GM19238 (cell line): ENCODE results near the gene C1QL4.
"Not testable (repeated sequence)": the region's sequence is repeated elsewhere in the genome, so short reads cannot be mapped to it uniquely, and the experiment has no call there.

ENCODE experiments used
- DNase-seq: peaks from one replicate; pipeline ENCODE4 v3.0.0; 2011; ENCODE audit warnings: low spot score; ENCODE audit not compliant: insufficient read length

C1QL4 gene

DNA sequence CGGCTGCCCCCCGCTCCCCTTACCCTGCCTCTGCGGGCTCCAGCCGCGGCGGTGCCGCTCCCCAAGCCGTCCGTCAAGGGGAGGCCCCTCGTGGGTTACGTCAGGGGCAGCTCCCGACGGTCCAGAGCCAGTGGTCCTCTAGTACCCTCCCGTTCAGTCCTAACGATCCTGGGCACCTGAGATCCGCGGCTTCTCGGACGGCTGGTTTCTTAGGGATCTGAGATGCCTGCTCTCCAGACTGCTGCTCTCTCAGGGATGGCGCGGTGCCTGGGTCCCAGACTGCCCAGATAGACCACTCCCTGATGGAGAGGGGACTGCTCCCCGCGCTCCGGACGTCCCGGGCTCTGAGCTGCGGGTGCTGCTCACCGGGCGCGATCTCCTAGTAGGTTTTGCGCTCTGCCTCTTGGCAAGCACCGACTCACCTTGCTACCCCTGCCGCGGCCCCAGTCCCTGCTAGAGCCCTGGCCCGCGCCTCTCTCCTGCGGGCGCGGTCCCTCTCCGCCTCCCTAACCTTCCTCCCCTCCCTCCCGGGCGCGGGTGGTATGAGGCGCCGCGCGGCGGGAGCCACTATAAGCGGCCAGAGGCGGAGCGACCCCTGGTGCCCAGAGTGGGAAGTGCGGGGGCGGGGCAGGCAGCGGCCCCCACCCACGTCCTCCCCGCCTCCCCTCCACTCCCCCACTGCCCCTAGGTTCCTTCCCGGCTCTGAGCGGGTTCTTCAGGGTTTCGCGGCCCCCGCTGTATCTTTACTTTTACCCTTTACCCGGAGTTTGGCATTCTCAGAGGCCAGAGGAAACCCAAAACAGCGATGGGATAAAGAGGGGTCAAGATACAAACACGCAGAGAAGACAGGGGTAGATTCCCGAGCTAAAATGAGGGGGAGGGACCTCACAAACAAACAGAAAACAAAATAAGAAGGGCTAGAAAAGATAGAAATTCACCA lies at the start of gene C1QL4:
C1QL4 (minus strand) TSS at position 544 of the 940 bp plus-strand sequence. CDS start 711 bp downstream, outside the sequence.
- peak; percentile 88 for DNase-seq

DNA sequence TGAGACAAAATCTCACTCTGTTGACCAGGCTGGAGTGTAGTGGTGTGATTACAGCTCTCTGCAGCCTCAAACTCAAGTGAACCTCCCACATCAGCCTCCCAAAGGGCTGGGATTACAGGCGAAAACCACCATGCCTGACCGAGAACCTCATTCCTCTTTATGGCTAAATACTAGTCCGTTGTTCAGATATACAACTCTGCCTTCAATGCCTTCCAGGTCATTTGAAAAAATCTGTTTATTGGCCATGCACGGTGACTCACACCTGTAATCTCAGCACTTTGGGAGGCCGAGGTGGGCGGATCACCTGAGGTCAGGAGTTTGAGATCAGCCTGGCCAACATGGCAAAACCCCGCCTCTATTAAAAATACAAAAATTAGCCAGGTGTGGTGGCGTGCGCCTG lies 43.2 kb upstream of the C1QL4 start:
- DNase-seq: not testable (repeated sequence)

DNA sequence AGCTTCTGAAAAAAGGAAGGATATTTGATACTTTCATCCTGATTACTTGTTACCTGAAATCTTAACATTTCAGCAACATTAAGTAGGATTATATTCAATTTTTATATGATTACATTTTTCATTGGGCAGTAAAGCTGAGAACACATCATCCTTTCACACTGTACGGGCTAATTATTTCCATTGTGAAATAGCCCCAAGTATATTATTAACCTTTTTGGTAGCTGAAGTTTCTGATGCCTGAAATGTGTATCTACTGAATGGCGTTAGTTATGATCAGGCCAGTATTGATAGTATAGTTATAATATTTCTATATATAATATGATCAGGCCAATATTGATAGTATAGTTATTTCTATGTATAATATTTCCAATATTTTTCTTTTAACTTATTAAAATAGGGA lies 40.4 kb upstream of the C1QL4 start:
- DNase-seq: no peak

DNA sequence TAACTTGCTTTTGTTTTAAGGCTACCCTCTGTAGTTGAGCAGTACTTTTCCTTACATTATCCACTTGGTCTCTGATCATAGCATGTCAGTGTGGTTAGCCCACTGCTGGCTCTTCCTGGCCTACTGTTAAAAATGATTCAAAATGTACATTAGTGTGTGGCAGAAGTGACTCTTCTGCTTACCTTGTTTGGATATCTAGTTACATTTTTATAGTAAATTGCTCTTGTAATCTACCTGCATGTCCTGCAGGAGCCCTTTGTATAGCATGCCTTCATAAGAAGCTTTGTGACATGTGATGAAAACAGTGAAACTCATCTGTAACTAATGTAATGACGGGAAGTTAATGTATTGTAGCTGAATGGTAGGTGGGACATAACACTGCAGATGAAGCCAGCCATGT lies 38.4 kb upstream of the C1QL4 start:
- no peak for DNase-seq

DNA sequence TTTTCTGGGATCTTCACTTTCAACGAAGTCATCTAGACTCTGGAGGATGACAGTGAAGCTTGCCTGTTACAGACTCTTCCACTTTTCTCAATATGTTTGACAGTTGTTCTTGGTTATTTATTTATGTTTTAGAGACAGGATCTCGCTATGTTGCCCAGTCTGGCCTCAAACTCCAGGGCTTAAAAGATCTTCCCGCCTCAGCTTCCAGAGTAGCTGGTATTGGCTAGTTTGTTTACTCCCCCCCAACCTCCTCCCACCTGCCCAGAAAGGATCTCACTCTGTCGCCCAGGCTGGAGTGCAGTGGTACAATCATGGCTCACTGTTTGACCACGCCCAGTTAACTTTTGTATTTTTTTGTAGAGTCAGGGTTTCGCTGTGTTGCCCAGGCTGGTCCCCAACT lies 33.6 kb upstream of the C1QL4 start:
- no peak for DNase-seq

DNA sequence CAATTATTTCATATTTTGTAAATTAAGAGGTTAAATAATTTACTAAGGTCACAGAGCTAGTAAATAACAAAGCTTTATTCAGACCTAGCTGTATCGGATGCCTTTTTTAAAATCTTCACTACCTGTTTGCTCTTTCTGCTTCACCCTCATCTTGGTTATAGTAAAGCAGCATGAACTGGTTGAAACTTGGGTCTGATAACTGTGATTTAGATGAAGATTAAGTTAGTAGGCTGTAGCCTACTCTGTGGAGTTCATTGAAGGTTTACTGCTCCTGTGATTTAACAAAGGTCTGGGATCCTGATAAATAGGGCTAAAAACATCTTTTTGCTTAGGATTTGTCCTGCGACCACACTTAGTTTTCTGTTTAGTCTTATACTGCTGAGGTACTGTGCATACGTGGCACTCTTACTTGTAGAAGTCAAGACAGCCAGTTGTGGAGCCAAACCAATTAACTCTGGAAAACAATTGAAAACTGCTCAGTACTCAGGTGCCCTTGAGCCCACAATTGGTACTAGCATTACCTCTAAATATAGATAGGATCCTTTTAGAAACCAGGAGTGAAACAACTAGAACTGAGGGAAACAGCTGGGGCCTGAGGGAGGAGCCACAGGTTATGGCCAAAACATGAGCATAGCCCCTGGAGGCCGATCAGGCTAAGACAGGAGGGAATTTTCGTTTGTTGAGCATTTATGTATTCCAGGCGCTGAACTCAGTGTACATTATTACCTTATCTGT lies 32.6 kb upstream of the C1QL4 start:
- peak; percentile 62 for DNase-seq

DNA sequence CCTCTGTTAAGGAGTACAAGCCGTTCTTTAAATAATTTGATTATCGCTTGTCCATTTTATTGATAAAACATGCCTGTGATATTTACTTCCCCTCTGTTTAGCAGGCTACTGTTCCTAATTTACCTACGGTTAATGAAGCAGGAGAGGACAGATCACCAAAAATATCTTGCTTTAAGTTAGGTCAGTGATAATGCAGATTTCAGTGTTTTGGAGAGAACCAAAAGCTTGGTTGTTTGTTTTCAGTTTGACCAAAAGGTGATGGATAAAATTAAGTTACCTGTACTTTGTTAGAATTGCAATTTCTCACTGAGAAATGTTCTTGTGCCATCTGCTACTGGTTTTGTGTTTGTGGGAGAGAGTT lies 31.2 kb upstream of the C1QL4 start:
- DNase-seq: no peak

DNA sequence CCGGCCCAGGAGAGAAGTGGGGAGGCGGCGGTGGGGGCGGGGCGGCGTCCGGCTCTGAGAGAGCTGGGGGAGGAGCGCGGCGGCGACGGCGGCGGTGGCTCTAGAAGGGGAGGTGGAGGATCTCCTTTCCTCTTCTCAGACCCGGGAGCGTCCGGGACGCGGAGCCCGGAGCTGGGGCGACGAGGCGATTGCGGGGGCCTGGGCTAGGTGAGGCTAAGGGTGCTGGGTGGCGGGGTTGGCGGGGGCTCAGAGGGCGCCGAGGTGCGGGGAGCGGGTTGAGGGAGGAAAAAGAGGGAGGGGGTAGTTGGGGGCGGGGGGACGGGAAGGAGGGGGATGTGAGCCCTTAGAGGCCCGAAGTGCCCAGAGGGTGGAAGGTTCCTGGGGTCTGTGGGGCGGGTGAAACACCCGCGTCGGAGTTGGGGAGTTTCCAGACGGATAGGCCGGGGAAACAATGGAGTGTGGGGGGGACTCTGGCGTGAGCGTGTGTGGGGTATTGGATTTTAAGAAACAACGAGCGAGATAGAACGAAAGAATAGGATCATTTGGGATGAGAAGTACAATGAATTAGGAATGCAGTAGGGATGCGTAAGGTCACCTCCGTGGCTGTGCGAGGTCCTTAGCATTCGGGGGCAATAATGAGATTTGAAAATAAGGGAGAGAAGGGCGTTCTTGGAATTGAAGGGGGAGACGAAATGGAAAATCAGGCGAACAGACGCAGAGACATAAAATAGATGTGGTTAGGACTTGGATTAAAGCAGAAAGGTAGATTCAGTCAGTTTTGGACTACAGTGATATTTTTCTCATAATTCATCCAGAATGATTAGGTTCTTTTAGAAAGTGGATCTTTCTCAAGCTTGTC lies 30.6 kb upstream of the C1QL4 start, which contains the start of gene SPATS2:
SPATS2 (plus strand) TSS at position 82 of the 859 bp plus-strand sequence. CDS start 93,551 bp downstream, outside the sequence.
- no peak for DNase-seq

DNA sequence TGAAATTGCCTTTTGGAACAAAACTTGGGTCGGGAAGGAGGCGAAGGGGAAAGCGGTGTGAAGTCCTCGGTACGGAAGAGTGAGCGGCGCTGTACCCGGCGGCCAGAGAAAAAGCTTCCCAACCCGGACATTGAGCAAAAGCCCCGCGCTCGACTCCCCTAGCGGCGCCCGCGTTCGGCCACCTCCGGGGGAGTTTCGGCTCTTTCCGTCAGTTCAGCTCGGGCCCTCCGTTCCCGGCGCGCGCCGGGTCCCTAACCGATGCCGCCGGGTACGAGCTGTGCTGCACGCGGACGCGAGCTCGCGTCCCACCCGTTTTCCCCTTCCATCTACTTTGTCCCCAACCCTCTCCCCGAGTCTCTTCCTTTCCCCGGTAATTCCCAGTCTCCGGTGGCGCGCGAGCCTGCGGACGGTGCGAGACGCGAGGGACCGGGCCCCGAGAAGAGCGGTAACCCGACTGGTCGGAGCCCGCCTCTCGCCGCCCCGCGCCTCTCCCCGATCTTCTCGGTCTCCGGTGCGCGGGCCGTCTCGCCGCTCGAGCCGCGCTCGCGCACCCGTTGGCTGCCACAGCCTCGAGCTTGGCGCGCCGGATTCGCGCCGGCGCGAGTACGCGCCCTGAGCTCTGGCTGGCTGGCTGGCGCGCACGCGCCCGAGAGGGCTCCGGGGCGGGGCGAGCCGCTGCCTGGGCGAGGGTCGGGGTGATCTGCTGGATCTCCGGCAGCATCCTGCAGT lies 29.8 kb upstream of the C1QL4 start:
- peak; percentile 93 for DNase-seq

DNA sequence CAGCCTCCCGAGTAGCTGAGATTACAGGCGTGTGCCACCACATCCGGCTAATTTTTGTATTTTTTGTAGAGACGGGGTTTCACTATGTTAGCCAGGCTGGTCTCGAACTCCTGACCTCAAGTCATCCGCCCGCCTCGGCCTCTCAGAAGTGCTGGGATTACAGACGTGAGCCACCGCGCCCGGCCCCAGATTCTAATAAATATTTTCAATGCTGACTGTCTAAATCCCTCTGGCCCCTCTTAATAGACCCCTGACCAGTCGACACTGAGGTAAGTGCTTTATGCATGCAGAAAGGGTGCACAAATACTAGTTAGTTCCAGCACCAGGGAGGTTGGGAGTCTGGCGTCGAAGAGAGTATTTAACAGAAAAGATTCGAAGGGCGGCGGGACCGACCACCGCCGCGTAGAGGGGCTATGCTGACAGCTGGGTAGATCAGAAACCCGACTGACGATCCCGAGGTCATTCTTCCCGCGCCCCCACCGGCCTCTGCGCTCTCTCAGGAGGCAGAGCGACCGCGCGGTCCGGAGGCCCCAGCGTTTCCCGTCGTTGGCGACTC lies 29.2 kb upstream of the C1QL4 start:
- no peak for DNase-seq

DNA sequence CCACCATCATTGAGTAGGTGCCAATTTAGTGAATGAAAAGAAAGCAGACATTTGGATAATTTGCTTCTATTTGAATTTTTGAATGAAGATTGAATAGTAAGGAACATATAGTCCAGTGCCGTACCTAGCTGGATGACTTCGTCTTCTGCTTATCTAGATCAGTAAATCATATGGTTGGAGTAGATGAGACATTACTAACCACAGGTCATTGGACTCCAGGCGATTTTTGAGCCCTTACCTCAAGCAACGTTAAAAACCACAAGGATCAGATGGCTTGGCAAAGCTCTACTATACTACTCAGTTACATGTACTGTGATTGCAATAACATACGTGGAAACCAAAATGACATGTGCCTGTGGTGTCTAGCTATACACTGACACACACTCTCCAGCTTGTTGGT lies 28.6 kb upstream of the C1QL4 start:
- DNase-seq: no peak

DNA sequence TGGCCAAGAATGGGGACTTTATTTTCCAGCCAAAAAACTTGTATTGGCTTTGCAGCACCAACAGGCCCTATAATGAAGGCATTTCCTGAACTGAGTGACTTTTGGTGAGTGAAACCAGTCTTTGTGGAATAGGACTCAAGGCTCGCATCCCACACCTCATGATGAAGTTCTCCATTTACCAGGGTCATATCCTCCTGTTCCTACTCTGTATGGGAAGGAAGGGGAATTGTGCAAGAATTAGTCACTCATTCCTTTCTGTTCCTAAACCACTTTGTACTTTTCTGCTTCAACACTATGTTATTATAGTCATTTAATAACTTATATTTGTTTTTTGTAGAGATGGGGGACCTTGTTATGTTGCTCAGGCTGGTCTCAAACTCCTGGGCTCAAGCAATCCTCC lies 28.0 kb upstream of the C1QL4 start:
- DNase-seq: no peak

DNA sequence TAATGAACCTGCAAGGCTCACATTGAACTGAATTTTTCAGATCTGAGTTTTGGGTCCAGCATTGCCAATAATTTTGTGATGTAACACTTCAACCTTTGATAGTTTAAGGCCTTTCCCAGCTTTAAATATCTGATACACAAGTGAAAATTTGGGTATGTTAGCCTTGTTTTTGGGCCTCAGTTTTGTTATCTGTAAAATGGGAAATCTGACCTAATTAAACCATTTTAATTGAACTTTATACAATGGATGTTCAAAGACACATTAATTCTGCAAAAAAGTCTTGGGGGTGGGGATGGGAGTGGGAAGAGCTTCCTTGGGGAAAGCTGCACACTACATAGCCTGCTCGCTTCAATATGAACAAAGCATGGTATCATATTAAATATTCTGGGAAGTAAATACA lies 25.1 kb upstream of the C1QL4 start:
- DNase-seq: no peak

DNA sequence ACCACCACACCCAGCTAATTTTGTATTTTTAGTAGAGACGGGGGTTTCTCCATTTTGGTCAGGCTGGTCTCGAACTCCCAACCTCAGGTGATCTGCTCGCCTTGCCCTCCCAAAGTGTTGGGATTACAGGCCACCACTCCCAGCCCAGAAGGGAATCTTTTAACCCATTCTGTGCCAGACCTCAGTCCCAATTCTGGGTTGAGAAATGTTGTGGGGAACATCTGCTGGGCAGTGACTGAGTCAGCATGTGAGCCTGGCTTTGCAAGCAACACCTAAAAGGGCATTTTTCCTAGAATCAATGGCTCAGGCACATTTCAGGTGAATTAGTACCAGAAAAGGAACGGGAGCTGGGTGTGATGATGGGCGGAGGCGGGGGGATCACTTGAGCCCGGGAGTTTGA lies 22.7 kb upstream of the C1QL4 start:
- no peak for DNase-seq

DNA sequence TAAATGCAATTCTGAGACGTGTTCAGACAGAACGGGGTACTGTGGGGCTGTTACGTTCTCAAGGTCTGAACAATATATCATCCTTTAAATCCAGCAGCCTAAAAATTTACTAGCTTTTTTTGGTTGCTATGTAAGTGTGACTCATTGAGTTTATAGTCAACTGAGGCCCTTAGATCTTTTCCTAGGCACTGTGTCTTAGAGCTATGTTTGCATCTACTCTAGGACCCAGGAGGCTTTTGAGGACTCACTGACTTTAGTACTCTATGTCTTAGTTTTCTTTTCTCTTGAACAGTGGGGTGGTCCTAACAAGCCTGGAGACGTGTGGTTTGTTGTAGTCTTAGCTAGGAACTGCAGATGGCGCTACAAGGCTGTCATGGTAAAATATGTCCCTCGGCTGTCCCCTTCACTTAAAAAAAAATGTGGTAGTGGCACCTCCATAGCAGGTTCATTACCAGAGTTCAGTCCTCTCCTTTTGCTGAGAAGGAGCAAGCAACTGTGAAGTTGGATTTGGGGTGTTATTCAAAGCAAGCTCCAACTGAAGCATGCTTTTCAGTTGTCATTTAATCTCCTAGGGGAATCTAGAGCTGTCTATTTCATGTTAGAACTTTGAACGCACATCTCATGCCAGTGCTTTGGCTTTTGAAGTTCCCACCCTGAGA lies 21.6 kb upstream of the C1QL4 start:
- no peak for DNase-seq

DNA sequence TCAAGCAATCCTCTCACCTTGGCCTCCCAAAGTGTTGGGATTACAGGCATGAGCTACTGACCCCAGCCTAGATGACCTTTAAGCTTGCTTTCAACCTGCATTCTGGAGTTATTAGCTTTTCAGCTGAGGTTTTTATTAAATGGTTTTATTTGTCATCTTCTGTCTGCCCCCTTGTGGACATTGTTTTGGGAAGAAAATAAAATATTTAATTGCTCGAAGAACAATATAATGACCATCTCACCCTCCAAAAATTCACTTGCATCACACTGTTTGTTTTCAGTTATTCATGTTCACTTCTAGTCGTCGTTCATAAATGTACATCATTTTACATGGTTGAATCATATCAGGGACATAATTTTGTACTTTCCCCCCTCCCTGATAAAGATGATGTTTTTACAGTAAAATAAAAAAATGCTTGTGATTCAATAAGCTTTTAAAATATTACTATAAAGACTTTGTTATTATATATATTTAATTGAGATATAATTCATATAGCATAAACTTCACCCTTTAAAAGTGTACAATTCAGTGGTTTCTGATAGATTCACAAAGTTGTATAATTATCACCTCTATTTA lies 20.2 kb upstream of the C1QL4 start:
- no peak for DNase-seq

DNA sequence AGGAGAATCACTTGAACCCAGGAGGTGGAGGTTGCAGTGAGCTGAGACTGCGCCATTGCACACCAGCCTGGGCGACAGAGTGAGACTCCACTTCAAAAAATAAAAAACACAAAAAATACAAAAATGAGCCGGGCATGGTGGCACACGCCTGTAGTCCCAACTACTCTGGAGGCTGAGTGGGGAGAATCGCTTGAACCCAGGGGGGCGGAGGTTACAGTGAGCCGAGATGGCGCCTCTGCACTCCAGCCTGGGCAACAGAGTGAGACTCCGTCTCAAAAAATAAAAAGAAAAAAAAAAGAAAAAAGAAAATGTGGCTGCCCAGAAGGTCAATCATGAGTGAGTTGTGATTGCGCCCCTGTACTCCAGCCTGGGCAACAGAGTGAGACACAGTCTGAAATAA lies 18.9 kb upstream of the C1QL4 start:
- DNase-seq: no peak

DNA sequence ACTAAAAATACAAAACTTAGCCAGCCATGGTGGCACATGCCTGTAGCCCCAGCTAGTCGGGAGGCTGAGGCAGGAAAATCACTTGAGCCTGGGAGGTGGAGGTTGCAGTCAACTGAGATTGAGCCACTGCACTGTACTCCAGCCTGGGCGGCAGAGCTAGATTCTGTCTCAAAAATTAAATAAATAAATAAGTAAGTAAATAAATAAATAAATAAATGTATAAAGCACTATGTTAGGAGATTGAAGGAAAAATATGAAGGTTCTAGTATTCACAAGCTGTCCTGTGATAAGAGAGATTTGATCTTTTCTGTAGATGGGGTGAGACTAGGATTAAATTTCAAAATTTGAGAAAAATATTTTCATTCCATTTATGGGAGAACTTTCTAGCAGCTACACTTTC lies 15.4 kb upstream of the C1QL4 start:
- no peak for DNase-seq

DNA sequence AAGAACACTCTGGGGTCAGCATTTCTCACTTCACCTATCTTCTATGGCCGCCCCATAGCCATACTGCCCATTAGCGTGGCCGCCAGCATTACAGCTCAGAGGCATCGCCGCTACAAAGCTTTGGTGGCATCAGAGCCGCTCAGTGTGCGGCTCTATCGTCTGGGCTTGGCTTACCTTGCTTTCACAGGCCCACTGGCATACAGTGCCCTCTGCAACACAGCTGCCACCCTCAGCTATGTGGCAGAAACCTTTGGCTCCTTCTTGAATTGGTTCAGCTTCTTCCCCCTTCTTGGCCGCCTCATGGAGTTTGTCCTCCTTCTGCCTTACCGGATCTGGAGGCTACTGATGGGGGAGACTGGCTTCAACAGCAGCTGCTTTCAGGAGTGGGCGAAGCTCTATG lies 12.3 kb upstream of the C1QL4 start:
- no peak for DNase-seq

DNA sequence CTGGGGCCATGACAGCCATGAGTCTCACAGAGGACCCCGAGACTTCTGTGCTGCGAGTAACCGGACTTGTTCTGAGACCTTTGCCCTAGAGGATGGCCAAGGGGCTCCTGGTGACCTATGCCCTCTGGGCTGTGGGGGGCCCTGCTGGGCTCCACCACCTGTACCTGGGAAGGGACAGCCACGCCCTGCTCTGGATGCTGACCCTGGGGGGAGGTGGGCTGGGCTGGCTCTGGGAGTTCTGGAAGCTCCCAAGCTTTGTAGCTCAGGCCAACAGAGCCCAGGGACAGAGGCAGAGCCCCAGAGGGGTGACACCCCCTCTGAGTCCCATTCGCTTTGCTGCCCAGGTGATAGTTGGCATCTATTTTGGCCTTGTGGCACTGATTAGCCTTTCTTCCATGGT lies 11.8 kb upstream of the C1QL4 start:
- no peak for DNase-seq
